ENCODE results near the gene ACO1.

Gene ACO1

GRCh38 chr9:32384002-32384363, 460 bp upstream of the ACO1 start:
- DNase-seq = no peak

- DNase-seq = no peak
These were observed 875 bp downstream of the ACO1 start for GRCh38 chr9:32385152-32385884.

- no peak for DNase-seq
These were observed 1.4 kb downstream of the ACO1 start for GRCh38 chr9:32385885-32386283.

- DNase-seq = no peak
These were observed 2.8 kb downstream of the ACO1 start for GRCh38 chr9:32387256-32387655.

- DNase-seq = no peak
These were observed 4.9 kb downstream of the ACO1 start for GRCh38 chr9:32389365-32389764.

- DNase-seq = no peak
These were observed 9.5 kb downstream of the ACO1 start for GRCh38 chr9:32393911-32394310.

GRCh38 chr9:32394381-32395049, 10.1 kb downstream of the ACO1 start:
- no peak for DNase-seq

GRCh38 chr9:32395510-32396216, 11.2 kb downstream of the ACO1 start:
- no peak for DNase-seq

- no peak for DNase-seq
These were observed 13.8 kb downstream of the ACO1 start for GRCh38 chr9:32398207-32398606.

- DNase-seq = no peak
These were observed 14.8 kb downstream of the ACO1 start for GRCh38 chr9:32399110-32399815.

- DNase-seq = no peak
These were observed 17.0 kb downstream of the ACO1 start for GRCh38 chr9:32401488-32401887.

GRCh38 chr9:32403567-32404260, 19.3 kb downstream of the ACO1 start:
- DNase-seq = no peak

GRCh38 chr9:32404402-32404801, 20.0 kb downstream of the ACO1 start:
- DNase-seq = no peak

- no peak for DNase-seq
These were observed 20.4 kb downstream of the ACO1 start for GRCh38 chr9:32404856-32405255.

- DNase-seq = no peak
These were observed 21.1 kb downstream of the ACO1 start for GRCh38 chr9:32405506-32405905.

GRCh38 chr9:32406046-32406445, 21.6 kb downstream of the ACO1 start:
- no peak for DNase-seq

GRCh38 chr9:32411753-32412152, 27.3 kb downstream of the ACO1 start:
- no peak for DNase-seq

- DNase-seq = no peak
These were observed 28.0 kb downstream of the ACO1 start for GRCh38 chr9:32412440-32412839.

GRCh38 chr9:32413424-32413823, 29.0 kb downstream of the ACO1 start:
- no peak for DNase-seq

- DNase-seq = no peak
These were observed 30.4 kb downstream of the ACO1 start for GRCh38 chr9:32414856-32415255.

- DNase-seq = no peak
These were observed 35.5 kb downstream of the ACO1 start for GRCh38 chr9:32419921-32420320.

GRCh38 chr9:32422237-32422806, 37.9 kb downstream of the ACO1 start:
- no peak for DNase-seq

GRCh38 chr9:32423371-32423770, 38.9 kb downstream of the ACO1 start:
- no peak for DNase-seq
